ENCODE measurements around the gene ABCC9.

DNA sequence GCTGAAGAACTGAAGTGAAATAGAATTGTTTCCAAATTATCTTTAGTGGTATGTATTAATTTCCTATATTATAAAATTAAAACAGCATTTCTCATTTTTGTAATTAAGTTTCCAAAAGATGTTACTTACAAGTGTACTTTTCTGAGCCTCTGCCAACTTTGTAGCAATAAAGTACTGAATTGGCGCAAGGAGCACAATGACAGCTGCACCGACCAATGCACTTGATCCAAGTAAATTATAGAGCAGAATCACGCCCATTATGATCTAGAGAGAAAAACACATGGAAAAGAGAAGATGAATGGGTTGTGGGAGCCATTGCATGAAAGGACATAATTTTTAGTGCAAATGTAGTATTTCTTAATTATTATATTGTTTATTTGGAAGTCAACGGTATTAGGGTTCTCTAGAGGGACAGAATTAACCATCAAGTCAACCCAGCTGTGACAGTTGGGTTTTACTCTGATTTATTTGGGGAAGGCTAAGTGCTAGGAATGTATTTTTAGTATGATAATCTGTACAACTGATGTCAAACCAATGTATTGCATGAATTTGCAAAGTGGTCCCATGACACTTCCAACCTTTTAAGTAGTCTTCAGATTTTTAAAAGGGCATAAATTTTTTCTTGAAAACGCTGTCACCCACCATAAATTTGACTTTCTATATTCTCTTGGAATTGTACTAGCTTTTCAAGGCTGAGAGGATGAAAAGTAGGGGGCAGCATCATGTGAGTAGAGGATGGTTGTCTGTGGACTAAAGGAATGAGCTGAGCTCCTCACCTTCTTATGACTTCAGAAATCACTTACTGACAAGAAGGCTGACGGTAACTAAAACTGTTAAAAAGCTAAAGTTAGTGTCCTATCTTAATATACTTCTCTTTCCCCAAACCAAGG lies 33.0 kb downstream of the ABCC9 start:
- TF ChIP-seq, protein P1, sequence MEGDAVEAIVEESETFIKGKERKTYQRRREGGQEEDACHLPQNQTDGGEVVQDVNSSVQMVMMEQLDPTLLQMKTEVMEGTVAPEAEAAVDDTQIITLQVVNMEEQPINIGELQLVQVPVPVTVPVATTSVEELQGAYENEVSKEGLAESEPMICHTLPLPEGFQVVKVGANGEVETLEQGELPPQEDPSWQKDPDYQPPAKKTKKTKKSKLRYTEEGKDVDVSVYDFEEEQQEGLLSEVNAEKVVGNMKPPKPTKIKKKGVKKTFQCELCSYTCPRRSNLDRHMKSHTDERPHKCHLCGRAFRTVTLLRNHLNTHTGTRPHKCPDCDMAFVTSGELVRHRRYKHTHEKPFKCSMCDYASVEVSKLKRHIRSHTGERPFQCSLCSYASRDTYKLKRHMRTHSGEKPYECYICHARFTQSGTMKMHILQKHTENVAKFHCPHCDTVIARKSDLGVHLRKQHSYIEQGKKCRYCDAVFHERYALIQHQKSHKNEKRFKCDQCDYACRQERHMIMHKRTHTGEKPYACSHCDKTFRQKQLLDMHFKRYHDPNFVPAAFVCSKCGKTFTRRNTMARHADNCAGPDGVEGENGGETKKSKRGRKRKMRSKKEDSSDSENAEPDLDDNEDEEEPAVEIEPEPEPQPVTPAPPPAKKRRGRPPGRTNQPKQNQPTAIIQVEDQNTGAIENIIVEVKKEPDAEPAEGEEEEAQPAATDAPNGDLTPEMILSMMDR (IDR thresholded peaks at IDR 0.05), result no peak
- TF ChIP-seq POLR2A (IDR thresholded peaks at IDR 0.05), result no peak
- no peak for TF ChIP-seq POLR2AphosphoS5 (IDR thresholded peaks at IDR 0.05)

Measured in breast epithelium (tissue), 3 donors.